Activated naive CD4-positive, alpha-beta T cell treated with Interleukin-2 at 50 U/mL for 16 hours (primary cell): ENCODE results near the gene SEC24B.

Experiments
- DNase-seq: peaks from one replicate; pipeline ENCODE4 v3.0.0-alpha.2; 2020

SEC24B gene

DNA sequence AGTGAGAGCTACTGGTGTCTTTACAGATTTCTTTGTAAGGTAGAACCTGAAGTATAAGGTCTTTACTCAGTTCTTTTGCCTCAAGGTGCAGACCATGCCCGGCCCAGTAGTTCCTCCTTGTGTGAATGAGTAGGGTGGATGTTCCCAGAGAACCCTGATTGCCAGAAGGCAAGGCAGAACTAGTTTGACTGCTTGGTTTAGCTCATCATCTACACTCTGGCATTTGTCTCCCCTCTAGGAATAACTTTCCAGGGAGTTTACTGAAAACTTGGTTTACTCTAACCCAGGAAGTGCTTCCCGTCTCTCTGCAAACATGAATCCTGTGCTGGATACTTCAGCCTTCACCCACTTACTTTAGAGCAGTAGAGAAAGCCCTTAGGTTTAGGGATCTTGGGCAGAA, 155.5 kb downstream of the SEC24B start:
- no peak for DNase-seq

DNA sequence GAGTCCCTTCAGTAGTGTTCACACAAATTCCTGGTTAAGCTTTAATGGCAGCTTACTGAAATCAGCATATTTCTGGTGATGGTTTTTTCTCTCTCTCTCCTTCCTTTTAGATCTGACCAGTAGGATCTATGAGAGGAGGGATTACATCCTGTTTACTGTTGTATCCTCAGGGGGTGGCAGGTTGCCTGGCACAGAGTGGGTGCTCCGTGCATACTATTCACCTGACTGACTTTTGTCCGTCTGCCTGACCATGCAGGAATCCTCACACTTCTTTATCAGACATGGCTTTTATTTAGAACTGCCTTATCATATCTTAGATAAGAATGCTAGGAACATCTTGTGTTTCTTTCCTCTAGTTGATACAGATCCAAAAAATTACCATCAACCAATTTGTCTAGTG, 156.0 kb downstream of the SEC24B start:
- no peak for DNase-seq
